Hippocampal formation (tissue), 2 donors: ENCODE data around the gene NTM.

ENCODE experiments used
- DNase-seq, 2 donors: peaks; one replicate each; lab custom pipeline; 2025; lab: John Stamatoyannopoulos, UW

NTM gene

GRCh38 chr11:131865860-131866259 is 495.4 kb downstream of the NTM start:
- DNase-seq, result no peak

GRCh38 chr11:131866535-131867400 is 496.4 kb downstream of the NTM start:
- no peak for DNase-seq

GRCh38 chr11:131867457-131868257 is 497.2 kb downstream of the NTM start:
- peak; percentile 66 to 73 for DNase-seq

- DNase-seq, result no peak
Observed at GRCh38 chr11:131868629-131869507, 498.5 kb downstream of the NTM start.

- no peak for DNase-seq
Observed at GRCh38 chr11:131870305-131870704, 499.9 kb downstream of the NTM start.

- no peak for DNase-seq
Observed at GRCh38 chr11:131871006-131871405, 500.6 kb downstream of the NTM start.

- no peak for DNase-seq
Observed at GRCh38 chr11:131874070-131874469, 503.7 kb downstream of the NTM start.

- DNase-seq, result no peak
Observed at GRCh38 chr11:131875611-131876010, 505.2 kb downstream of the NTM start.

GRCh38 chr11:131877246-131877942 is 507.0 kb downstream of the NTM start:
- no peak for DNase-seq

- DNase-seq, result no peak
Observed at GRCh38 chr11:131880316-131880715, 509.9 kb downstream of the NTM start.

- no peak for DNase-seq
Observed at GRCh38 chr11:131880976-131881375, 510.6 kb downstream of the NTM start.

- no peak for DNase-seq
Observed at GRCh38 chr11:131883332-131883731, 512.9 kb downstream of the NTM start.

GRCh38 chr11:131884461-131885073 is 514.2 kb downstream of the NTM start:
- no peak for DNase-seq

GRCh38 chr11:131885431-131885830 is 515.0 kb downstream of the NTM start:
- DNase-seq, result no peak

- no peak for DNase-seq
Observed at GRCh38 chr11:131886201-131886600, 515.8 kb downstream of the NTM start.

GRCh38 chr11:131888230-131888855 is 517.9 kb downstream of the NTM start:
- DNase-seq, result no peak

GRCh38 chr11:131889146-131889577 is 518.7 kb downstream of the NTM start:
- no peak for DNase-seq

GRCh38 chr11:131889760-131890581 is 519.6 kb downstream of the NTM start:
- DNase-seq, result no peak

GRCh38 chr11:131893103-131893890 is 522.9 kb downstream of the NTM start:
- no peak for DNase-seq
